Activated CD8-positive, alpha-beta memory T cell treated with anti-CD3 and anti-CD28 coated beads, Interleukin-2, amount 50 U/mL, for 4 hours (primary cell): Measurements from ENCODE around the gene KRT16.
"Not testable (repeated sequence)": the region's sequence is repeated elsewhere in the genome, so short reads cannot be mapped to it uniquely, and the experiment has no call there.

ENCODE experiments used
- DNase-seq: peaks from one replicate; pipeline ENCODE4 v3.0.0-alpha.2; 2020

Gene KRT16

DNA sequence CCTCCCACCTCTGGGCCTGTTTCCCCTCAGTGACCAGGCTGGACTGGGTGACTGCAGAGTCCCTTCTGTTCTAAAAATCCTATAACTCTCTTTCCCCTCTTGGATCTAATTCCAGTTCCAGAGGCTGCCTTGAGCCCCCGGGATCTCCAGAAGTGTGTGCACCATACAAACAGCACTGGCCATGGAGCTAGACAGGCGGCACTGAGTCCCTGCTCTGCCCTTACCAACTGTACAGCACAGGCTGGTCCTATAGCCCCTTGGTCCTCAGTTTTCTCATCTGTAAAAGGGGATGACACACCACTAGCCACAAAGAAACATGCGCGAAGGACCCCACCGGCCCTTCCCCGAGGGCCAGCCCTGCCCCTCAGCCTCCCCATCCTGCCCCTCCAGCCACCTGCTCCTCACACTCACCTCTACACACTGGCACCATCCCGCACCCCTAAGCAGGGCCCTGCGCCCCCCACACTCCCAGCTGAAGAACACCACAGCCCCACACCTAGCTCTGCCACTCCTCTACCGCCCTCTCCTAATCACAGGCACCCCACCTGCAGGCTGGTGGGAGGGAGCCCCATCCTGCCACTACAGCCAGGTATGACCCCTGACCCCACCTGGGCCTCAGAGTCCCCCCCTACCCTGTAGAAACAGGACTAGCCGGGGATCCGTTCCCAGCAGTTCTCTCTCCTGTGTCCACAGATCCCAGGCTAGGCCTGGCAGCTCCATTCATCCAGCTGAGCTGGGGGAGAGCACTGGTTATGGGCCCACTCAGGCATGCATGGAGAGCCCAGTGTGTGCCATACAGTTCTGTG lies 913 bp upstream of the KRT16 start:
- no peak for DNase-seq

DNA sequence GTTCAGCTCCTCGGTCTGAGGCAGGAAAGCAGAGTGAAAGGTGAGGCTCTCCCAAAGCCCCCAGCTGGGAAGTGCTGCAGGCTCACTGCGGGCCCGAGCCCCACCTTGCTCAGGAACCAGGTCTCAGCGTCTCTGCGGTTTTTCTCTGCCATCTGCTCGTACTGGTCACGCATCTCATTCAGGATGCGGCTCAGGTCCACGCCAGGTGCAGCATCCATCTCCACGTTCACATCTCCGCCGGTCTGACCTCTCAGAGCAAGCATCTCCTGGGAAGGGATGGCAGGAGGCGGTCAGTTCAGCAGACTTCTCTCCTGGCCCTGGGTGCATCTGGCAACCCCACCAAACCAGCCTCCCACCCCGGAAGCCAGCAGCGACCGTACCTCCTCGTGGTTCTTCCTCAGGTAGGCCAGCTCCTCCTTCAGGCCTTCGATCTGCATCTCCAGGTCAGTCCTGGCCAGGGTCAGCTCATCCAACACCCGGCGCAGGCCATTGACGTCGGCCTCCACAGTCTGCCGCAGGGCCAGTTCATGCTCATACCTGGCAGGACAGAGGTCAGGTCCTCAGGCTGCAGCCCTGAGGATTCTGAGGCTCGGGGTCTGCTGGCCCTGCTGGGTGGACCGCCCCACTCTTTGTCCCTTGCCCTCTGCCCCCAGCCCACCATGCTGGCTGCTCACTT lies 1.5 kb downstream of the KRT16 start:
- no peak for DNase-seq

DNA sequence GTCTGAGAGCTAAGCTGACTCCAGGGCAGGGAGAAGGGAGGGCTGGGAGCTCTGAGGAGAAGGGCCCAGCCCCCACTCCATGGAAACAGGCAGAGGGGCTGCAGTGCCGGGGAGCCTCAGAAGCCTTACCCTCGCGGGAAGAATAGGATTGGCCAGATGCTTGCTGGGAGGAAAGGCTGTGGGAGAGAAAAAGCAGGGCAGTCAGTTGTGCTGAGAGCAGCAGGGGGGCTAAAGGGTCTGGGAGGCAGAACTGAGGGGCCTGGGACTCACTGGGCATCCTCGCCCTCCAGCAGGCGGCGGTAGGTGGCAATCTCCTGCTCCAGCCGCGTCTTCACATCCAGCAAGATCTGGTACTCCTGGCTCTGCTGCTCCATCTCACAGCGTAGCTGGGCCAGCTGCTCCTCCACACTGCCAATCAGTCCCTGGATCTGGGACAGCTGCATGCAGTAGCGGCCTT lies 2.5 kb downstream of the KRT16 start:
- DNase-seq: not testable (repeated sequence)

- DNase-seq: not testable (repeated sequence)
These were observed 5.6 kb downstream of the KRT16 start for GRCh38 chr17:41606930-41607329.

GRCh38 chr17:41602524-41602923 lies 10.0 kb downstream of the KRT16 start:
- DNase-seq: no peak

GRCh38 chr17:41600318-41600717 lies 12.2 kb downstream of the KRT16 start:
- DNase-seq: no peak

DNA sequence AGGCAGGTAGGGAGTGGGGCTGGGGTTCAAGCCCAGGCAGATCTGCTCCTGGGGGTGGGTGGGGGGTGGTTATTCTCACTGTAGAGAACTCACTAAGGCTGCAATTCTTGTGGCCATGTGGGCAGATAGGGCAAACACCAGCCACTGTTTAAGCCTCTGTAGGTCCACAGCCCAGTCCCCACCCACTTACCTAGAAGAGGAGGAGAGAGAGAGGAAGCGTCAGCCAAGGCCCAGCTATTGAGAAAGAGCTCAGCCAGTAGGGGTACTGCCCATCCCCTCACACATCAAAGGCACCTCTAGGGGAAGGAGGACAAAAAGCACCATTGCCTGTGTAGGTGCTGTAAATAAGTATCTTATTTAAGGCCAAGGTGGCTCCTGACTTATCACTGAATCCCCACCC lies 12.9 kb downstream of the KRT16 start:
- no peak for DNase-seq

GRCh38 chr17:41595585-41595984 lies 17.0 kb downstream of the KRT16 start:
- no peak for DNase-seq

DNA sequence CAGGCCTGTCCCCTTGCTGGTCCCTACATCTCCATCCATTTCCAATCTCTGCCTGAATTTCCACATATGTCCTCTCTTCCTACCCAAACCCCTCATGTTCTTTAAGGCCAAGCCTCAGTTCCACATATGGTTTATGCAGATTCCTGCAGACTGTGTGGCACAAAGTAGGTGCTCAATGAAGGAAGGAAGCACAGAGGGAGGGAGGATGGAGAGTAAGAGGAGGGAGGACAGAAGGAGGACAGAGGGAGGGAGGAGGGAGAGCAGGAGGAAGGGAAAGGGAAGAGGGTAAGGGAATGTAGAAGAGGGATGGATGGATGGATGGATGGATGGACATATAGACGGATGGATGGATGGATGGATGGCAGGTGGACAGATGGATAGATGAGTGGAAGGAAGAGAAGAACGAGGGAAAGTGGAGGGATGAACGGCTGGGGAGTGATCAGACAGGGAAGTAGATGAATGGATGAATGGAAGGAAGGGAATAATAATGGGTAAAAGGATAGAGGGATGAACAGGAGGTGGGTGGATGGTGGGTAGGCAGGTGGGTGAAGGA lies 18.1 kb downstream of the KRT16 start:
- no peak for DNase-seq

GRCh38 chr17:41593306-41593981 lies 19.1 kb downstream of the KRT16 start:
- DNase-seq: no peak

DNA sequence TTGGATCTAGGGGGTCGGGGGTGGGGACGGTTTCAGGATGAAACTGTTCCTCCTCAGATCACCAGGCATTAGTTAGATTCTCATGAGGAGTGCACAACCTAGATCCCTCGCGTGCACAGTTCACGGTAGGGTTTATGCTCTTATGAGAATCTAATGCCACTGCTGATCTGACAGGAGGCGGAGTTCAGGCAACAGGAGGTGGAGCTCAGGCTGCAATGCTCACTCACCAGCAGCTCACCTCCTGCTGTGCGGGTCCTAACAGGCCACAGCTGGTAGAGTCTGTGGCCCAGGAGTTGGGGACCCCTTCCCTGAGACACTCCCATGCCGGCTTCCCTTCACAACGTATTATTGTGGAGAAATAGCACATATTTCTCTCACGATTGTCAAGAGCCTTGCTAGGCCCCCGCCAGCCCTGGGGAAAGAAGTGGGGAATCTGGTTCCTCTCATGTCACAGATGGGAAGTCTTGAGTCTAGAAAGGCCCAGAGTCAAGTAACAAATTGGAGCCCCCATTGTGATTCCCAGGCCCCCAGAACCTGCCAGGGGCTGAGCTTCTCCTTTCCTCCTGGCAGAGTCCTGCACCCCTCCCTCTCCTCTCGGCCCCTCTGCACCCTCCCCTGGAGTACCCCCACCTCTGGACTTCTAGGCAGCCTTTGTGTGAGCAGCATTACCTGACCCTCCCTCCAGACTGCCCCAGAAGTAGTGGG lies 19.8 kb downstream of the KRT16 start:
- no peak for DNase-seq

- no peak for DNase-seq
These were observed 23.3 kb downstream of the KRT16 start for GRCh38 chr17:41589301-41589700.

DNA sequence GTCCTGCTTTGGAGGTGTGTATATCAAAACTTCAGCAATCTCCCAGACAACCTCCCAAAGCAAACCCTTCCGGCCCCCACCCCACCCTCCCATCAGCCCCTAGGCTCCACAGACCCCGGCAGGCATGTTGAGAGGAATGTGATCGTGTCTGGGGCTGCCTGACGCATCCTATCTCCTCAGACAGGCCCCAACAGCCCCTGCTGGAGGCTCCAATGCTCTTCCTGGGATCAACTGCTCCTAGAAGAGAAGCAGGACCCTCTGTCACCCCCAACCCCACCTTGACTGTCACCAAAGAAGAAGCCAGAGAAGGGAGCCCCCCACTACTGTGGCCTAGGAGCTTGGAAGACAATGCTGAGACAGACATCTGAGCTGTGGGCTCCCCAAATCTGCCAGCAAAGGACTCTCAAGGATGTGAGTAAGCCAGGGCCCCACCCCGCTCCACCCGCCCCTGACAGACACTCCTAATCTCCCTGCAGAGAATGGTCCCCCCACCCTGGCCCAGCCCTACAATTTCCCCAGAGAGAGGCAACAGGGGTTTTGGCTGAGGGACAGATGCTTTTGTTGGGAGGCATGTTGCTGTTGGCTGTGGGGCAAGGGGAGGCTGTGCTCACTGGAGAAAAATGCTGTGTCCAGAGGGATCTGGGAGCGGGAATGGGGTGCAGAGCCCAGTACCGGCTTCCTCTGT lies 24.3 kb downstream of the KRT16 start:
- no peak for DNase-seq

- DNase-seq: no peak
These were observed 25.6 kb downstream of the KRT16 start, which contains the start of gene KRT14 for GRCh38 chr17:41586863-41587495. KRT14 (minus strand) TSS chr17:41586895; CDS start chr17:41586834, 61 bp downstream.

GRCh38 chr17:41585301-41586056 lies 27.1 kb downstream of the KRT16 start:
- DNase-seq: no peak

DNA sequence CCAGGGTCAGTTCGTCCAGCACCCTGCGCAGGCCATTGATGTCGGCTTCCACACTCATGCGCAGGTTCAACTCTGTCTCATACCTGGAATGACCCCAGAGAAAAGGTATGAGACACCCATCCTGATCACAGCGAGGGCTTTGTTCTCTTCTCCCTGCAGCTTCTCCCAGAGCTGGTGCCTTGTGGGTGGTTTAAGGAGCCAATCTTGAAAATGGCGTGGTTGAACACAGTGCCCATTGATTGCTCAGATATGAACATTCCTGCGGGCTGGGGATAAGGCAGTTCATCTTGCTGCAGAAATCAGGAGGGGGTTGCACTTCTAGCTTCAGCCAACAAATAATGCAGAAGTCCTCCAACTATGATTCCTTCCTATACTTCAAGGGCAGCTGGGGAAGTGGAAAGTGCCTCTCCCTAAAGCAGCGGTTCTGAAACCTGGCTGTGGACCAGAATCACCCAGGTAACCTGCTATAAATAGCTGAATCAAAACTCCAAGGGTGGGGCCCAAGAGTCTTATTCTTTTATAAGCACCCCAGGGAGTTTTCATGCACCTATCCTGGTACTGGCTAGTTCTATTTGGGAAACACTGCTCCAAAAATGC lies 28.1 kb downstream of the KRT16 start:
- not testable (repeated sequence) for DNase-seq

- no peak for DNase-seq
These were observed 29.1 kb downstream of the KRT16 start for GRCh38 chr17:41583137-41584127.

DNA sequence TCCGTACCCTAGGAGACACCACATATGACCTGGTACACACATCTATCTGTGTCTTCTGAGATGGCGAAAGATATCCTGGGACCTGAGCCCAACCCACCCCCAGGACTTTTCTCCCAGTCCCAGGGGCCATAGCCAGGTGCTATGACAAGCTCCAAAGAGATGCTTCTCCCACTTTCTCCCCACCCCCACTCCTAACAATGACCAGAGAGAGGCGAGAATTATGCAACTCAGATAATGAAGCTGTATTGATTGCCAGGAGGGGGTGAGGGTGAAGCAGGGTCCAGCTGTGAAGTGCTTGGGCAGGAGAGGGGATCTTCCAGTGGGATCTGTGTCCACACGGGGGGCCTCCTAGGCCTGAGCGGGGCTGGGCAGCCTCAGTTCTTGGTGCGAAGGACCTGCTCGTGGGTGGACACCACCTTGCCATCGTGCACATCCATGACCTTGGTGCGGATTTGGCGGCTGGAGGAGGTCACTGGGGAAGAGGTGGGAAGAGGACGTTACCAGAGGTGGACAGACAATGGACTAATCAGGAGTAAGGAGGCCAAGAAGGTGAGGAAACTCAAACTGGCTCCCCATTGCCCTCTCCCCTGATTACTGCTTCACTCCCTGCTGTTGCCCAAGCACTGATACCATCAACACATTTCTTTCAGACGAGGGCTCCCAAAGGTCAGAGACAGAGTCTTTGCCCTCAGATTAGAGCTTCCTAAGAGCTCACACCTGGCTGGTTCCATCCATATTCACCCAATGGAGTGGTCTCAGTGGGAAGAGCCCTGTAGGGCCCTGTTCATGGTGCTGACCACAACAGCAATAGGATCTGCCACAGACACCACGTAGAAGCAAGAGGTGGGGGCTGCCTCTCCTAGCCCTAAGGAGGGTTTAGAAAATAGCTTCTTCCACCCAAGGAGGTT lies 30.3 kb downstream of the KRT16 start:
- DNase-seq: not testable (repeated sequence)
